Breast epithelium (tissue), 4 donors: ENCODE data around the gene RBP3. TPM values are rescaled to one million over a fixed set of nuclear protein-coding genes. Genes with fewer than 3 reads are reported as not detected.

Experiments used
- DNase-seq, 2 donors: peaks; one replicate each; pipeline ENCODE4 v3.0.0-alpha.2; 2019; ENCODE audit warnings: low spot score in 2 of 2
- H3K27ac ChIP-seq, 2 donors: fragments of 200-600 bp; sonication (generic) in 1 of 2; one replicate each; pipeline ENCODE4 v1.5.1; 2016 to 2019; ENCODE audit warnings: mild to moderate bottlenecking in 1 of 2
- H3K27me3 ChIP-seq, 2 donors: fragments of 200-600 bp; sonication (generic) in 1 of 2; one replicate each; pipeline versions ENCODE4 v1.5.1 to v1.6.0; 2017 to 2019; ENCODE audit warnings: control low read depth in 1 of 2, mild to moderate bottlenecking in 1 of 2
- H3K36me3 ChIP-seq: fragments of 200-600 bp; one replicate; pipeline ENCODE4 v1.5.1; 2019
- H3K4me1 ChIP-seq, 2 donors: fragments of 200-600 bp; sonication (generic); one replicate each; pipeline ENCODE4 v1.5.1; 2016 to 2019; ENCODE audit warnings: control low read depth in 1 of 2
- H3K4me3 ChIP-seq, 3 donors: fragments of 200-600 bp; sonication (generic); 1 replicate in 2 of 3; 2 replicates in 1 of 3; pipeline ENCODE4 v1.5.1; 2016 to 2019; ENCODE audit warnings: mild to moderate bottlenecking in 3 of 3, moderate library complexity in 2 of 3
- H3K9me3 ChIP-seq, 2 donors: fragments of 200-600 bp; sonication (generic) in 1 of 2; one replicate each; pipeline ENCODE4 v1.5.1; 2016 to 2019; ENCODE audit warnings: control low read depth in 1 of 2
- CTCF ChIP-seq, 3 donors: fragments of 450-650 bp; IDR thresholded peaks; one replicate each; pipeline ENCODE4 v1.5.1; 2016 to 2017; ENCODE audit warnings: antibody characterized with exemption in 3 of 3, mild to moderate bottlenecking in 3 of 3, moderate library complexity in 3 of 3
- POLR2A ChIP-seq: fragments of 450-650 bp; IDR thresholded peaks from one replicate; pipeline ENCODE4 v1.6.1; 2016; ENCODE audit warnings: antibody characterized with exemption, mild to moderate bottlenecking, moderate library complexity
- POLR2AphosphoS5 ChIP-seq, 3 donors: sonication (generic); formaldehyde crosslinking; IDR thresholded peaks; one replicate each; pipeline ENCODE4 v1.6.1; 2017; ENCODE audit warnings: antibody characterized with exemption in 3 of 3
- intact Hi-C: fragments of 100-400 bp; cut with DNase I; formaldehyde crosslinking; loops from one replicate; pipeline ENCODE4 v1.15.1; 2023; ENCODE audit warnings: low total_unique reads
- total RNA-seq, 3 donors: library from RNA; depleted of rRNA; stranded (reverse); fragments of >200 nt; gene quantifications; one replicate each; pipeline ENCODE4 v1.1.0, GENCODE V29; 2016

RBP3 gene
- total RNA-seq, 3 donors from 2014 or later, result not detected

GRCh38 chr10:47303105-47303504 lies 45.1 kb upstream of the RBP3 start:
- H3K9me3 ChIP-seq, result no peaks in the 10 kb centered on the region
- TF ChIP-seq CTCF (IDR thresholded peaks at IDR 0.05) (no peak), POLR2AphosphoS5 (IDR thresholded peaks at IDR 0.05) (no peak), POLR2A (no peak)
- H3K4me3 ChIP-seq, result no peak overlapping the region
- peaks cover 2 to 31% of the 10 kb centered on the region in 2 donors for H3K27me3 ChIP-seq
- peaks cover 0 to 6% of the 10 kb centered on the region in 2 donors for H3K4me1 ChIP-seq
- no peak overlapping the region for H3K27ac ChIP-seq
- DNase-seq, result no peak
- intact Hi-C loops, result no loop called here
- no peaks in the 10 kb centered on the region for H3K36me3 ChIP-seq

GRCh38 chr10:47303866-47304265 lies 44.3 kb upstream of the RBP3 start:
- Histone ChIP-seq H3K9me3 (no peaks in the 10 kb centered on the region), H3K36me3 (no peaks in the 10 kb centered on the region), H3K27ac (no peak overlapping the region), H3K27me3 (peaks cover 2 to 31% of the 10 kb centered on the region in 2 donors), H3K4me3 (no peak overlapping the region), H3K4me1 (peaks cover 0 to 6% of the 10 kb centered on the region in 2 donors)
- intact Hi-C loops, result no loop called here
- no peak for TF ChIP-seq POLR2A
- no peak for TF ChIP-seq POLR2AphosphoS5 (IDR thresholded peaks at IDR 0.05)
- TF ChIP-seq CTCF (IDR thresholded peaks at IDR 0.05), result no peak
- no peak for DNase-seq

- peaks cover 0 to 3% of the 10 kb centered on the region in 2 donors for H3K4me1 ChIP-seq
- no peaks in the 10 kb centered on the region for H3K9me3 ChIP-seq
- no peak for TF ChIP-seq CTCF (IDR thresholded peaks at IDR 0.05)
- no peak for TF ChIP-seq POLR2A
- TF ChIP-seq POLR2AphosphoS5 (IDR thresholded peaks at IDR 0.05), result no peak
- intact Hi-C loops, result loop anchor here (5.0 kb wide), 1 partner anchor 263 kb away; no protein-coding TSS in a partner anchor
- no peak overlapping the region for H3K27ac ChIP-seq
- no peak for DNase-seq
- H3K27me3 ChIP-seq, result peaks cover 0 to 18% of the 10 kb centered on the region in 2 donors
- H3K36me3 ChIP-seq, result no peaks in the 10 kb centered on the region
- no peak overlapping the region for H3K4me3 ChIP-seq
Observed at GRCh38 chr10:47305566-47305965, 42.6 kb upstream of the RBP3 start.

- no peaks in the 10 kb centered on the region for H3K36me3 ChIP-seq
- no peaks in the 10 kb centered on the region for H3K4me1 ChIP-seq
- no peak for DNase-seq
- H3K27me3 ChIP-seq, result peaks cover 0 to 8% of the 10 kb centered on the region in 2 donors
- TF ChIP-seq CTCF (IDR thresholded peaks at IDR 0.05) (no peak), POLR2A (no peak), POLR2AphosphoS5 (IDR thresholded peaks at IDR 0.05) (no peak)
- intact Hi-C loops, result loop anchor here (5.0 kb wide), 1 partner anchor 264 kb away; no protein-coding TSS in a partner anchor
- no peak overlapping the region for H3K27ac ChIP-seq
- no peaks in the 10 kb centered on the region for H3K9me3 ChIP-seq
- H3K4me3 ChIP-seq, result no peak overlapping the region
Observed at GRCh38 chr10:47306387-47307210, 41.6 kb upstream of the RBP3 start.

- no peak overlapping the region for H3K4me3 ChIP-seq
- no peaks in the 10 kb centered on the region for H3K4me1 ChIP-seq
- DNase-seq, result no peak
- no peak overlapping the region for H3K27ac ChIP-seq
- intact Hi-C loops, result loop anchor here (5.0 kb wide), 1 partner anchor 265 kb away; no protein-coding TSS in a partner anchor
- no peaks in the 10 kb centered on the region for H3K36me3 ChIP-seq
- H3K27me3 ChIP-seq, result peaks cover 0 to 4% of the 10 kb centered on the region in 2 donors
- TF ChIP-seq CTCF (IDR thresholded peaks at IDR 0.05) (no peak), POLR2A (no peak), POLR2AphosphoS5 (IDR thresholded peaks at IDR 0.05) (no peak)
- H3K9me3 ChIP-seq, result no peaks in the 10 kb centered on the region
Observed at GRCh38 chr10:47307381-47307780, 40.8 kb upstream of the RBP3 start.
